Measurements from ENCODE around the gene SPTBN1.

Gene SPTBN1

DNA sequence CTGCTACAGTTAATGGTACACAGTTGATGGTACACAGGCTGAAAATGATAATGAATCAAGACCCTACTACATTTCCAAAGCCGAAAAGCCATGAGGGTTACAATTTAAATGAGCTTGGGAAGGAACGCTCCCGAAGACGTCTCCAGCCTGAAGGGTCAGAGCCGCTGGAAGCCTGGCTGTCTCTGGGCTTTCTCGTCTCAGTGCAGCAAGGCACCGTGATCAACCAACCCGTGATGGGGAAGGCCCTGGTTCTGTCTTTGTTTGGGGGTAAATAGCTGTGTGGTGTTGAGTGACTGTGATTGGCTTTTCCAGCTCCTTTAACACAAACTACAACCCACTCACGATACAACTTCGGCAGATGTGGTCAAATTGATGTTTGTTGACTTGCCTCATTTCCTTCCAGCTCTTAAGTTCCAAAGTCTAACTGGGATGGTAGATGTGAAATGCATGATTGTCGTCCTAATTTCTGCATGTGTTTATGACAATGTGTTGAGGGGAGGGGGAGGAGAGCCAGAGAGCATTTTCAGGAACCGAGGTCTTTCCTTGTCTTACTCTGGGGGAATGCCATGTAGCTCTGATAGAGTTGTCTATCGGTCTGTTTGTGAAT is 207.4 kb downstream of the SPTBN1 start:
- no peak for DNase-seq

DNA sequence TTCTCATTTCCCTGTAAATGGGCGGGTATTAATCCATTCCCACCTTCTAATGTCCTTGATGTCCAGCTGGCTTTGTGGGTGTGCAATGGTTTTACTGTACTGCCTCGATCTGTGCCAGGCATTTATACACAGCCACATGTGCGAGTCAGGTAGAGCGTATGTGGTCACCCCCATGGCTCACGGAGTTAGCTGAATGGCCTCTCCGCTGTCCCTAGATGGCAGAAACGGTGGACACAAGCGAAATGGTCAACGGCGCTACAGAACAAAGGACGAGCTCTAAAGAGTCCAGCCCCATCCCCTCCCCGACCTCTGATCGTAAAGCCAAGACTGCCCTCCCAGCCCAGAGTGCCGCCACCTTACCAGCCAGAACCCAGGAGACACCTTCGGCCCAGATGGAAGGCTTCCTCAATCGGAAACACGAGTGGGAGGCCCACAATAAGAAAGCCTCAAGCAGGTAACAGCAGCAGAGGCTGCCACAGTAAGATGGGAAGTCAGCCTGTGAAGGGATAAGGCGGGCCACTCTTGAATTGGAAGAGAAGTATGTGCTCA is 208.2 kb downstream of the SPTBN1 start:
- no peak for DNase-seq

DNA sequence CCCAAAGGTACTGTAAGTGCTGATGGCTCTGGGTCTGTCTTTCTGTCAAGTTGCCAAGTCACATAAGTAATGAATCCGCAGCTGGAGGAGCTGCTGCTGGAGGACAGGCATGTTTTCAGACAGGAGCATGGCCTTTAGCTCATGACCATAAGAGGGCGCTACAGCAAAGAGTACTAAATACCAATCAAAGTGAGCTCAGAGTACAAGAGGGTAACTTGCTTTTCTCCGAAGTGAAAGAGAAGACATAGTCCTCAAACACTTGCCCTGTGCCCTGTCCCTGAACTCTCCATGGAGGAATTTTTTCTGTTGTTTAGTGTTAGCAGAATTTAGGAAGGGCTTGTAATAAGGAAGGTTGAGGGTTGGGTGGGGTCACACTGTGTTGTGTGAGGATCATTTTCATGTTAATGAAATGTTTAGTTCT is 209.3 kb downstream of the SPTBN1 start:
- peak; percentile 55 for DNase-seq

DNA sequence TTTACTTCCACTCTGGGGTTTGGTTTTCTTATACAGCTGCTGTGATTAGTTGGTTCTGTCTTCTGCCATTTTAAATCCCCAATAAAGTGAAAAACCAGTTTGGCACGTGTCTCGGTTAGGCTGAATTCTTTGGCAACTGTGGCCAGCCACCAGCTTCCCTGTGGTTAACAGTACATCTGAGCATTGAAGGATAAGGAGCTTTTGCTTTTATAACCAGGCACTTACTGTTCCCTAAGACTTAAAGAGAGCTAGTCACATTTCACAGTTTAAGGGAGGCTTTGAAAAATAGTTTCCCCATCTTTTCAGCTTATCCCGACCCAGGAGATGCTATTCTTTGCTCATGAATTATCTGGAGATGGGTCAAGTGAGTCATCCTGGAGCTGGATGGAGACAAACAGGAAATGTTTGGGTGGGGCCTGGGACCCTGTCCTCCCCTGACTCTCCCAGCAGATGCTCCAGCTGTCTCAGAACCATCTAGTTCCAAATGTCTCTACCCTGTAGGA is 210.1 kb downstream of the SPTBN1 start:
- peak; percentile 84 for DNase-seq

DNA sequence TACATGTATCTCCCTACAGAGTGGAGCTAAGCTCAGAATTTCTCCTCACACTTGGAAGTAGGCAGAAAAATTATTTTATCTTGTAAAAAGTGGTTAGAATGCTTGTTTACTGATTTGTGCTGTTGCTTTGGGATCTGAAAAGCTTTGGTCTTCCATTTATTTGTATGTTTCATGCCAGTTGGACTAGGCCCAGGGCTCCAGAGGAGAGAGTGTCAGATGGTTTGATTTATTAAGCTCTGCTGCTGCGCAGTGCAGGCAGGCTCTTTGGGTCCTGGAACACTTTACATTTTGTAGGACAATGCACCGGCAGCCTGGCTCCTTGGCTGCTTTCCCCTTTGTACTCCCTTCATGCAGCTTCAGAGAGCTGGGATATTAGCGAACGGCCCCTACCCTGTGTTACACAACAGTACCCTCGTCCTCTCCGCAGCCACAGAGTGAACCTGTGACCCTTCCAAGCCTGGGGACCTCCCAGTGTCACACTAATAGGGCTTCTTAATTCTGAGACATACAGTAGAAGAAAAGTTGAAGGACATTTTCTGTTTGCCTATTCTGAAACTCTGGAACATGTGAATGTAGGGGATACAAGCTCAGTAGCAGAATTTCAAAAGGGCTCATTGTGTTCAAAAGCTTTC is 210.6 kb downstream of the SPTBN1 start:
- DNase-seq: no peak

DNA sequence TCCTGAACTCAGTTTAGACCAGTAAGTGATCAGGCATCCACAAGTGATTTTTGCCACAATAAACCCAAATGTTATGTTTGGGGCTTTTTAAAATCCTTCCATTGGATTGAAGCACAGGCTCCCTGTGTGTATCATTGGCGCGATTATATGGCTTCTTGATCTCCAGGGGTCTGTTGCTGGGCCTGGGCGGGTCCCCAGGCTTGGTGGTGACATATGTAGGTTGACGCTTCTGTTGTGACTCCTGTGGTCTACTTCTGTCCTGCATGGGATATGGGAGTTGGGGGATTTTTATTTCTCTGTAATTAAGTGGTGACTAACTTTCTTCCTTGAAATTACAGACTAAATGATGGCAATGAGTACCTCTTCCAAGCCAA is 211.1 kb downstream of the SPTBN1 start:
- DNase-seq: no peak

DNA sequence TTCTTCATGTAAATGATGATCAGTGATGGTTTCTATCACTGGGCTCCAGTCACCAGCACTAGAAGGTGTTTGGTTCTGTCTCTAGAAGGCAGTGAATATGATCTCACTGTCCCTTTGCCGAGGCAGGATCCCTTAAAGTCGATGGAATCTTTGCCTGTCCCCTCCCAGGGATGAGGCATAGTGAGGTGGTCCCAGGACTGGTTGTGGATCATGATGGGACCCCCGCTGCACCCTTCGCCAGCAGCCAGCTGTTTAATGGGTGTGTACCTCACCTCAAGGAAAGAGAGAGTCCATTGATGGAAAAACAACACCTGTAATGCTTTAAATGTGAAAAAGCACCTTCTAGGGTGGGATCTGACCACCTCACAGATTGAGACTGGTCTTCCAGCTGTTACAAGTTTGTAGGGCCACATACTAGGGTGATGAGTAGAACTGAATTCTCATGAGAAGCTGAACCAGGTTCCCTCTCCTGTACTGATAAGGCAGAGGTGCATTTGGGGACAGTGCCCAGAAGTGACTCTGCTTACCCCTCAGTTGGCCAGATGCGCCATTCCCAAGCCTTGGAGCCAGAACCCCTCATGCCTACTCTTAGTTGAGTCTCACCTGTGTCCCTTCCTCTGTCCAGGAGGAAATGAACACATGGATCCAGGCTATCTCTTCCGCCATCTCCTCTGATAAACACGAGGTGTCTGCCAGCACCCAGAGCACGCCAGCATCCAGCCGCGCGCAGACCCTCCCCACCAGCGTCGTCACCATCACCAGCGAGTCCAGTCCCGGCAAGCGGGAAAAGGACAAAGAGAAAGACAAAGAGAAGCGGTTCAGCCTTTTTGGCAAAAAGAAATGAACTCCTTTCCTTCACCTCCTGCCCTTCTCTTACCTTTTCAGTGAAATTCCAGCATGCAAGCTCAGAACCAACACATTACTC is 211.9 kb downstream of the SPTBN1 start:
- DNase-seq: no peak

DNA sequence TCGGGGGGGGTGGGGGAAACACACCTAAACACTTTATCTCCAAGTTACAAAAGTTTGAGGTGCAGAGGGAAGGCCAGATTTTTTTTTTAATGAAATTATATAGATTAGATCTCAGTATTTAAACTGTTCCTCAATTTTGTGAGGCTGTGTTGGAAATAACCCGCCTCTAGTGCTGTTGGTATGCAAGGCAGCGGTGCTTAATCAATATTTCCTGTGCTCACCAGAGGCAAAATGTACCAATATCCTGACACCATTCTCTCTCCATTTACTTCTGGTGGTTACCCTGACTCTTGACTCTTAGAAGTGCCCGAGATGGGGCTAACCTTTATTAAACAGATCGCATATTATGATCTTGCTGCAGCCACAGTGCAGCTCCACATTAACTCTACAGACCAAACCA is 212.6 kb downstream of the SPTBN1 start:
- DNase-seq: no peak

DNA sequence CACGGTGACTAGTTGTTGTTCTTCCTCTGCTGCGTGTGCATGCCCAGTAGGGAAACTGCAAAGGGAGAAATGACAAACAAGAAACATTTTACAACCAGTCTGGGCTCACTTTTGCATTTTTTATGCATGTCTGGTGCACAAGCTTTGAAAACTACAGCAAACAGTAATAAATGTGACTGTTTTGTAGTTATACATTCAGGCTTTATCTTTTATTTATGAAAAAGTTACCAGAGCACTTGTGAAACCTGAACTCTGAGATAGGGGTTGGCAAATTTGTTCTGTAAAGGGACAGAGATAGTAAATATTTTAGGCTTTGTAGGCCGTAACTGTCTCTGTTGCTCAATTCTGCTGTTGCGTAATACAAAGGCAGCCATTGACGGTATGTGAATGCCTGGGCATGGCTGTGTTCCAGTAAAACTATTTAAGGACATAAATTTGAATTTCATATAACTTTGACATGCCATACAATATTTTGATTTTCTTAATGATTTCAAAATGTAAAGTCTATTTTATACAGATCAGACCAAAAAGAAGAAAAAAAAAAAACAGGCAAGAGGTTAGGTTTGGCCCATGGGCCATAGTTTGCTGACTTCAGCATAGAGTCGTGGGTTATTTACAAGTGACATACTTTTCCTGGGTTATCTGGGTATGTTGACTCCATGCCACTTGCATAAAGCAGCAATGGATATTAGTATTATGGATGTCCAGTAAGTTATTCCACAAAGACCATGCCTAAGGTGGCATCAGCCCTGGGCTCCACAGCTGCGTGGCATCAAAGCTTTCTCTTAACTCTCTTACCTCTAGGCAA is 213.8 kb downstream of the SPTBN1 start:
- peak; percentile 77 for DNase-seq

DNA sequence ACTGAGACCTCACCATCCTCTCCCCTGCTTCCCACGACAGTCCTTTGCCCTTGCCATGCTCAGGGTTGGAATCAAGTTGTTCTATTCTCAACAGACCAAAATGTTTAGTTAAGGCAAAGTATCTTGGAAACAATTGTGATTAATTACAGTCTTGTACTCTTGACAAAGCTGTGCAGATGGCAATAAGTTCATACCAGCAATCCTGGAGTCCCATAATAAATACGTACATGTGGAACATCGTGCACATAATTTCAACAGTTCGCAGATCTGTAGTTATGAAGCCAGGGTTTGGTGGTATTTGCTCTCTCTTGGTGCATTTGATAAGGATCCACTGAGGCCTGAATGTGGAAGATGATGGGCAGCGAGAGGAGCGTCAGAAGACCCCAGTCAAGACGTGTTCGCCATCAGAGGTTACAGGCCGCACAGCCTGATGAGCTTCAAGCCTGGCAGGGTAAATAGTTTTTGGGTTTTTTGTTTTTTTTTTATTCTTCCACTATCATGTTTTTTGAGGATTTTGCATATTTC is 214.4 kb downstream of the SPTBN1 start:
- DNase-seq: no peak

DNA sequence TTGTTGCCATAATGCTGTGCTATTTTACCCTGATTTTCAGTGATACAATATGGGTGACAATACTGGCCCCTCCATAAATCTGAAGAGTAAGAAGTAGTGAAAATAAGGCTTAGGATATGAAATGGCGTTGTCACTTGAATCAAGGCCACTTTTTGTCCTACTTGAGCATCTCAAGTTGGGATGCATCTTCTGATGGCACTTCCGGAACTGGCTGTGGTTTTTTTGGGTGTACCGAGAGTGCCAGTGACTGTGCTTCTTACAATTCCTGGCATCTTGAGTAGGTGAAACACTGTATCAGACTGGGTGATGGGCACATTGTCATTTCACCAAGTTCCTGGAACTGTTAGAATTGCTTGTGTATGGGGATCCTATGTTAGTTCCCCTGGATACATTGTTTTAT is 214.9 kb downstream of the SPTBN1 start:
- DNase-seq: no peak

DNA sequence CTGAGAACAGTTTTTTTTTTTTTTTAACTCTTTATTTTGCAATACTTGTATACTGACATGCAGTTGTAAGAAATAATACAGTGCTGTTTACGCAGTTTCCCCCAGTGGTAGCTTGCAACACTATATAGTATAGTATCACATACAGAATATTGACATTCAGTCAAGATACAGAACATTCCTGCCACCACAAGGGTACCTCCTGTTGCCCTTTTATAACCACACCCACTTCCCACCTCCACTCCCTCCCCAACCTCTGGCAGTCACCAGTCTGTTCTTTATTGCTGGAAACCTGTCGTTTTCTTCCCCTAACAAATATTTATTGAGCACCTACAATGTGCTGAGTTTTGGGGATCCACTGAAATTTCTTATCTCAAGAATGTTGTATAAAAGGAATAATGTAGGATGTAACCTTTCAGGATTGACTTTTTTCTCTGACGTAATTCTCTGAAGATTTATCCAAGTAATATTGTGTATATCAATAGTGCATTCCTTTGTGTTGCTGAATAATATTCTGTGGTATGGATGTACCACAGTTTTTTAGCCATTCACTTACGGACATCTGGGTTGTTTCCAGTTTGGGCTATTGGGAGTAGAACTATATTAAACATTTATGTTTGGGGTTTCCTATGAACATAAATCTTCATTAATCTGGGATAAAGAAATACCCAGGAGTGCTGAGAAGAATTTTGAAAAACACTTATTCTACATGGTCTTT is 215.9 kb downstream of the SPTBN1 start:
- DNase-seq: peak; percentile 55

DNA sequence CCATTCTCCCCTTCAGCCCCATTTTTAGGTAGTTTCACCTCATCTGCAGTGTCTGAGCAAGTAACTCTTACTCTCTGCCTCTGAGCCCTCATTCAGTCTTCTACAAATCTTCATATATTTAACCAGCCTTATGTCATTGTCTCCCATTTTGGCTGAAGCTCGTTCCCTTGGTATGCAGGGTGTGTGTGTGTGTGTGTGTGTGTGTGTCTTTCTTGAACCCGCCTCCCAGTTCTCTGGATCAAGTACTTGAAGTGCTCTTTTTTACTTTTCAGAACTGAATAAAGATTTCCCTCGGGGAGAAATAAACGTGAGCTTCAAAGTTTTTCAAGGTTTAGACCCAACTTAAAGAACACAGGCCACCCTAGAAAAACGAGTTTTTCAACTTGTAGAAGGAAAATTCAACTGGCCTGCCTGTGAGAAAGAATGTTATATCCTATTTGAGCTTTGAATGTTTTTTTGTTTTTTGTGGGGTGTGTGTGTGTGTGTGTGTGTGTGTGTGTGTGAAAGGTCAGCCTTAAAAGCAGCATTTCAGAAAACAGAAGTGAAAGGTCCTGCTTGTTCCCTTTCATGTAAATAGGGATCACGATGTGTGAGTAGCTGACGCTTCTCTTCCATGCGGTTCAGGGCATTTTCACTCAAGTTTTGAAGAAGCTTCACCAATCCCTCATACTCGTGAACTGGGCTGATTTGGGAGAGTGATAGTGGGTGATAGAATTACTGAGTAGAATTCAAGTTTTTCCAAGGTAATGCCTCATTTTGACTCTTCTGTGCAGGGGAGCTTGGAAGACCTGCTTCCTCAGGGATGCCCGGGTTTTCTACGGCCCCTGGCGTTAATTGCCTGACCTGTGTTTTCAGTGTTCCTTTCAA is 216.7 kb downstream of the SPTBN1 start:
- no peak for DNase-seq

DNA sequence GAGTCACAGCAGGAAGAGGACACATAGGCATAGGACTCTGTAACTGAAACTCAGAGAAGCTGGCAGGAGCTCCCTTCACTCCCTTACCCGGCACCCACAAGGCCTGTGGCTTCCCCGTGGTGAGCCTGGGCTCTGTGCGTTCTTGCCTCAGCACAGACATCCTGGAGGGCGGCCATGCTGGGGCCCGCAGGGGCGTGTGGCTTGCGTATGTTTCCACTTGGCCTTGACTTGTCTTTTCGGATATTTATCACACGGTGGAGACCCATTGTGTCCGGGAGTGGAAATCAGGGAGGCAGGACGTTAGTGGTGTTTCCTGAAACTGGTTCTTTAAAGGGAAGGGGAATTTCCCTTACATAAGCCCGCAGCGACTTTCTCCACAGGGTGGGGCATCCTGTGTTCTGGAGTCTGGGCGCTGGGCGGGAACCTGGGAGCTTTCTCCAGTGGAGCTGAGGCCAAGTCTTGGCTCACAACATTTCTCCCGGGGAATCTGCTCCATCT is 217.4 kb downstream of the SPTBN1 start:
- no peak for DNase-seq

DNA sequence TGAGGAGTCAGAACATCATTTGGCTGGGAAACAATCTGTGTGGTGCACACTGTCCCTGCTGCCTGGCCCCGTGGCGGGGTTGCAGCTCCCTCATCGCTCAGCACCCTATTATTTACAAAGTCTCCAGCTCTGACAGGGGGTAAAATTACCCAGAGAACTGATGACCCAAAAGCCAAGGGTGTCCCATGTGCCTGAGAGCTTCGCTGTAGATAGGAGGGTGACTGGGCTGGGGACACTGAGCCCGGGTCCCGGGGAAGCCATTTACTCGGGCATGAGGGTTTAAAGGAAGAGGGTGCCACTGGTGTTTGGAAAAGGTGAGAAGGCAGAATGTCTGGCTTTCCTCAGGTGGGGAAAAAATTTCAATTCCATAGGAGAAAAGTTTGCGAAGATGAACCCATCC is 219.2 kb downstream of the SPTBN1 start:
- DNase-seq: no peak

DNA sequence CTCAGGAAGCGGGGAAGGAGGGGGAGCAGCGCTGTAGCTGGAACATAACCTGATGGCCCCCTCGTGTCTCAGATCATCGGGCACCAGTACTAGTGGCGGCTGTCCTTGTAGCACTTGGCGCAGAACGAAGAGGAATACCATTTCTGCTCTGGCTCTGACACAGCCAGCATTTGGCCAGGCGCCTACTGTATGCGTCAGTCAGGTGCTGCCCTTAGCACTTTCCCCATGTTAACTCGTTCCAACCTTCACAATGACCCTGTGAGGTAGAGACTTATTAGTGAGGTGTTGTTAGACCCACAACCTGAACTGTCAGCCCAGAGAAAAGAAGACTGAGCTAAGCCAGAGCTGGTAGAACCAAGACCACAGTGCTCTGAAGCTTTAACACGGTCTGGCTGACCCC is 219.6 kb downstream of the SPTBN1 start:
- no peak for DNase-seq

DNA sequence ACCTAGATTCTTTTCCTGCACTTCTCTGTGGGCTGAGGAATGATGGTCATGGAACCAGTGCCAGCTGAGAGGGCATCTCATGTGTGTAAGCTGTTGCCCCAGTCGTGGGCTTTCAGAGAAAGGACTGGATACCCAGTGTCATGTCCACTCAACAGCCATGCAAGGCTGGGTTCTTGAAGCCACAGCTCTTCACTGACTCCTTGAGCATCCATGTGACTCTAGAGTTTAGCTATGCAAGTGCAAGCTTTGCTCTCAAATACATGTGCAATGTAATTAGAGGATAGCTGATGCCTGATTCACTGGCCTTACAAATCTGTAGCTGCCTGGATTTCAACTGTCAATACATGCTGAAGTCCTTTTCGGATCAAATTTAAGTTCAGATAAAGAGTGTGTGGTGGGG is 220.5 kb downstream of the SPTBN1 start:
- DNase-seq: no peak

DNA sequence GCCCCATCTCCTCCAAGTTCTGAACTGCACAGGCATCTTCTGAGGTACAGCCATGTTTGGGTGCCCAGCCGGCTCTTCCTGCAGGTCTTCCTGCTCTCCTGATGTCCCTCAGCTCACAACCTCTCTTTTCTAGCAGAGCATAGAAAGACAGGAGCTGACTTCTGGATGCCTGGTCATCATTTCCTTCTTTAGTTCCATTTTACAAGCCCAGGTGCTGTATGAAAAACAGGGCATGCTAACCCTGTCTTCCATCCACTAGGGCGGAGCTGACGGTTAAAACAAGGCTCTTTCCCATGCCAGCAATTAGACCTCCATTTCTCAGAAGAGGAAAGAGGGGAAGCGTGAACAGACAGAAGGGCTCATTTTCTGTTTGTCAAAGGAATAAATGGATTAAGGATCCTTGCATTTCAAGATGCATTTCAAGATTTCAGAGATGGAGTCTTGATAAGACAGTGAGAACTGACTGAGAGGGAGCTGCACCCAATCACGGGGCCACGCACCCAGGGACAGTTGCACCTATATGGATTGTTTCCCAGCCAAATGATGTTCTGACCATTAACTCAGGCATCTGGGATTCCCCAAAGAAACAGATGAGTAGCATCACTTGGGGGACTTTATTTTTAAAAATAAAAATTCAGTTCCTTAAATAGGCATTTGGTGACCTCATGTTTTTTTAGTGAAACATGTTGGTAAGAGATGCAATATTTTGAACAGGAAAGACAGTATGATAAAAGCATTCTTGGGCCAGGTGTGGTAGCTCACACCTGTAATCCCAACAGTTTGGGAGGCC is 221.5 kb downstream of the SPTBN1 start:
- DNase-seq: no peak

DNA sequence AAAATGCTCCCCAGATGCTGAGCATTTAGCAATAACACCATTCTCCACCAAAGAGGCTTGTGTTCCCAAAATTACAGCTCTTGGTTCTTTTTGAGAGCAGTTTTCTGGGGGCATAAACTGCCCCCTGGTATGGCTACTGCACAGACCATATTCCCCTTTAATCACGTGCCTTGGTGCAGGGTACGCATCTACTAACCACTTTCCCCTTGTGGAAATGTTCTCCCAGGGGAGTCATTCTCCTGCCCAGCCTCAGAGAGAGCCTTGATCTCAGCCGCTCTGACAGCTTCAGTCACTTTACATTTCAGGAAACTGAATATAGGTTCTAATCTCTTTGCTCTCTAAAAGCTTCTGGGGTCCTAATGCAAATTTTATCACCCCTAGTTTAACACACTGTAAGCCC is 222.6 kb downstream of the SPTBN1 start:
- DNase-seq: no peak

Measured in HCEC 1CT (cell line).